ENCODE measurements around the gene CERK. TPM values are rescaled to one million over a fixed set of nuclear protein-coding genes. Genes with fewer than 3 reads are reported as not detected.
A peak's percentile ranks its signal among the peaks of the same experiment; 100 is the strongest.

CERK gene
- total and polyA plus RNA-seq, 9 of the 15 experiments (the other 6 are each of a cell fraction or from before 2014, with no cell fraction given) = 1.1 to 14.9 (median 8.7) TPM

GRCh38 chr22:46762238-46763050 is 24.4 kb upstream of the CERK start, which contains the start of gene TBC1D22A (continued):
- TF ChIP-seq ZNF407 (IDR thresholded peaks at IDR 0.05; ENCODE audit: low read depth) = no peak
- TF ChIP-seq SETDB1 (IDR thresholded peaks at IDR 0.05; ENCODE audit: low read length) = no peak
- no peak for TF ChIP-seq TSHZ1 (CRISPR knock-in tag; IDR thresholded peaks at IDR 0.05)
- 0 out of 2 replicates have a peak, but pooled peaks have one; percentile 65 for TF ChIP-seq XRCC5 (IDR thresholded peaks at IDR 0.05; ENCODE audit: low read depth, low read length)
- TF ChIP-seq UBTF (IDR thresholded peaks at IDR 0.05; ENCODE audit: borderline replicate concordance in 1 of 2, low read depth in 2 of 2, low read length in 2 of 2) = 0 out of 4 replicates have a peak, but pooled peaks of 1 of the 2 experiments have one; percentile 40
- TF ChIP-seq ZNF41 (CRISPR knock-in tag; conservative IDR thresholded peaks at IDR 0.05) = no peak
- no peak for TF ChIP-seq BRF1 (IDR thresholded peaks at IDR 0.05; ENCODE audit: borderline replicate concordance, extremely low read depth, insufficient read length)
- peak; percentile 100 for TF ChIP-seq NR2C1 (IDR thresholded peaks at IDR 0.05)
- TF ChIP-seq NR2C1 (tag; IDR thresholded peaks at IDR 0.05) = peak; percentile 99
- no peak for TF ChIP-seq ZNF507 (tag; conservative IDR thresholded peaks at IDR 0.05)
- no peak for TF ChIP-seq RUNX1 (IDR thresholded peaks at IDR 0.05; ENCODE audit: low read depth)
- no peak for TF ChIP-seq GATAD2B (IDR thresholded peaks at IDR 0.05; ENCODE audit: borderline replicate concordance)
- TF ChIP-seq ESRRA (IDR thresholded peaks at IDR 0.05; ENCODE audit: borderline replicate concordance, low read depth) = peak; percentile 45; the same call in 1 of the 2 replicates
